ENCODE results near the gene TMUB1.
A peak's percentile ranks its signal among the peaks of the same experiment; 100 is the strongest.

Gene TMUB1

DNA sequence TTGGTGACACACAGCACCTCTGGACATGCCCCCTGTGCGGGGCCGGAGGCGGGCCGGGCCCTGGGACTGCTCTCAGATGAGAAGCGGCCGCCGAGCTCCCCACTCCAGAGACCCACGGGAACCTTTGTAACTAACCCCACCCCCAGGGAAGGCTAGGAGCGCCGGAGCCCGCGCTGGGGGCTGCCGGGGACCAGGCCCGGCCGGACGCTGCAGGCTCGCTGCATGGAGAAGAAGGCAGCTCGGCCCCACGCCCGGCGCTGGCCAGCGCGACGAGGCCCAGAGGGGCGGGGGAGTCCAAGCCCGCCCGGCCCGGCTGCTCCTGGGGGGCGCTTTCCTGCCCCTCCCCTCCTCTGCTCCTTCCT, 39.5 kb upstream of the TMUB1 start:
- DNase-seq, result no peak
- in situ Hi-C loops (cut with HindIII; ENCODE audit: low pct_ligation_motif_present, low pct_unique_long_range_greater_than_20kb, low sequenced_read_pairs), result no loop called here

DNA sequence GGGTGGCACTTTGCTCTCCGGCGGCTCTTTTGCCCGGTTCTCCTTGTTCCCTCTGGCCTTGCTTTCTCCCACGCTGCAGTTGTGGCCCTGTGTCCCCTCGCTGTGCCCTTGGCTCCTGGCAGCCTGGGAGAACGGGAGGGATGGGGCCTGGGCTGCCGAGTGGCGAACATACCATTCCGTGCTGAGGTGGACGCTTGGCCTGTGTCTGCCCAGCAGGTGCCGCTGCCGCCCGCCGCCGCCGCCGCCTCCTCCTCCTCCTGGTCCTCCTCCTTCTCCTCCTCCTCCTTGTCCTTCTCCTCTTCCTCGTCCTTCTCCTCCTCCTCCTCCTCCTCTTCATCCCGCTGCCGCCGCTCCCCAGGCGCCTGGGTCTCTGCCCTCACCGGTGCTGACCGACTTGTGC, 39.0 kb upstream of the TMUB1 start:
- in situ Hi-C loops (cut with HindIII; ENCODE audit: low pct_ligation_motif_present, low pct_unique_long_range_greater_than_20kb, low sequenced_read_pairs), result no loop called here
- DNase-seq, result no peak

DNA sequence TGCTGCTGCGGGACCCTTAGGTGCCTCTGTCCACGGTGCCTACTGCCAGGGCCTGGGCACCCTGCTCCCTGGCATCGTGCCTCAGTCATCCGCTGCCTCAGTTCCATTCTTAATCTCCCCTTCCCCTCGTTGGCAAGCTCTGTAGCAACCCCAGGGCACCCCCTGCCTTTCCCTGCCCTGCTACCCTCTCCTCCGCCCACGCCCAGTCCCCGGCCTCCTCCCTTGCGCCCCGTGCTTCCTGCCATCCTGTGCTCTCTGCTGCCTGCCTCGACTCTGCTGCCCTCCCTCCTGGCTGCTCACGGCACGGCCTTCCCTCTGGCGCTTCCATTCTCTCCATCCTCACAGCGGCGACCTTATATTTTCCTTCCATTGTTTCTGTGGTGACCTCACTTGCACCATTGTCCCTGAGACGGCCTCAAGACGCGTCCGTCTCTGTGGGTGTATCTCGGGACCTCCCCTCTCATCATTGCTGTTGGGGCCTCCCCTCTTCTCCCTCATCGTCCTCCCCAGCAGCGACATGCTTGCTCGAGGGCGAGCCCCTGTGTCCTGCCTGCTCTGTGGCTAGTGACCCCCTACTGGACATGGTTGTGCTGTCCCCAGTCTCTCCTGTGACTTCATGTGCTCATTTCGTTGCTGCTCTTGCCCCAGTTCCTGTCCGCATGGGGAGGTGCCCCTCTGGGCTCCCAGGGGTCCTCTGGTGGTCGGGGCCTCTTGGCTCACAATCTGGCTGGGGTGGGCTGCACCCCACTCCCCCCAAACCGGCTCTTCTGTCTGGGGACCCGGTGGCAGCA, 38.3 kb upstream of the TMUB1 start:
- DNase-seq, result no peak
- in situ Hi-C loops (cut with HindIII; ENCODE audit: low pct_ligation_motif_present, low pct_unique_long_range_greater_than_20kb, low sequenced_read_pairs), result no loop called here

DNA sequence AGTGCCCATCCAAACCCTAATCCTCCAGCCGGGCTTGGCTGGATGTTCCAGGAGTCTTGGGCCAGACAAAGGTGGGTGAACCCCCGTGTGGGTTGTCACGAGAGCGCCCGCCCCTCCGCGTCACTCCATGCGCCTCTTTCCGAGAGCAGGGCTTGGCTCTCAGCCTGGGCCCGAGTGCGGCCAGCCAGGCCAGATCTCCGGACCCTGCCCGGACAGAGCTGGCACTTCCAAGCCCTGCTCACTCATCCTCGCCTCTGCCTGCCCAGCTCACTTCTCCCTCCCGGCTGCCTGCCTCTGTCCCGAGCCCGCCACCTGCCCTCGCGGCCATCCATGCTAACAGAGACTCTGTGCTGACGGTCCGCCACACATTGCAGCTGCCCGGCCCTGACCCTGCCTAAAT, 37.6 kb upstream of the TMUB1 start:
- in situ Hi-C loops (cut with HindIII; ENCODE audit: low pct_ligation_motif_present, low pct_unique_long_range_greater_than_20kb, low sequenced_read_pairs), result no loop called here

DNA sequence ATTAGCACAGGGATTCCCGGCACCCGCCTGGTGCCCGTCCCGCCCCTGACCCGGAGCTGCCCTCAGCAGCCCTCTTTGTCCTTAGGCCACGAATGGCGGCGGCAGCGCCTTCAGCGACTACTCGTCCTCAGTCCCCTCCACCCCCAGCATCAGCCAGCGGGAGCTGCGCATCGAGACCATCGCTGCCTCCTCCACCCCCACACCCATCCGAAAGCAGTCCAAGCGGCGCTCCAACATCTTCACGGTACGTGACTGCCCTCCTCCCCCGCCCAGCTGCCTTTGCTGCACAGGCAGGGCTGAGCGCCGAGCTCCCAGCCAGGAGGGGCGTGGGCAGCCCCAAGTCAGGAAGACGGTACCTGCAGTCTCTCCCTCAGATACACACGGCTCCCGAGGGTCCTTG, 36.6 kb upstream of the TMUB1 start:
- no peak for DNase-seq
- in situ Hi-C loops (cut with HindIII; ENCODE audit: low pct_ligation_motif_present, low pct_unique_long_range_greater_than_20kb, low sequenced_read_pairs), result no loop called here

More for the DNA sequence above, 37.6 kb upstream of the TMUB1 start:
- no peak for DNase-seq

DNA sequence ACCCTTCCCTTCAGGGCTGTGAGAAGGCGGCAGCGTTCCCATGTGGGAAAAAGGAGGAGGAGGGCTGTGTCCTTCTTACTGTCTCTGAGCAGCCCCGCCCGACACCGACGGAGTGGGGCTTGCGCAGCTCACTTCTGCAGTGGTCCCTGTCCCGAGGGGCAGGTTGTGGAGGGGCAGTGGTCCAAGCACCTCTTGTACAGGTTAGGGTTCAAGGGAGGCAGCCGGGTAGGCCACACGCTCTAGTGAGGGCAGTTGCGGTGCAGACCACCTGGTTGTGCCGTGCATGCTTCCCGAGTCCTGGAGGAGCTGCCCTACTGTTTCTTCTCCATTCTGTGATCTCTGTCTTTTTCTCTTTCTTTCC, 35.7 kb upstream of the TMUB1 start:
- no peak for DNase-seq
- in situ Hi-C loops (cut with HindIII; ENCODE audit: low pct_ligation_motif_present, low pct_unique_long_range_greater_than_20kb, low sequenced_read_pairs), result no loop called here

DNA sequence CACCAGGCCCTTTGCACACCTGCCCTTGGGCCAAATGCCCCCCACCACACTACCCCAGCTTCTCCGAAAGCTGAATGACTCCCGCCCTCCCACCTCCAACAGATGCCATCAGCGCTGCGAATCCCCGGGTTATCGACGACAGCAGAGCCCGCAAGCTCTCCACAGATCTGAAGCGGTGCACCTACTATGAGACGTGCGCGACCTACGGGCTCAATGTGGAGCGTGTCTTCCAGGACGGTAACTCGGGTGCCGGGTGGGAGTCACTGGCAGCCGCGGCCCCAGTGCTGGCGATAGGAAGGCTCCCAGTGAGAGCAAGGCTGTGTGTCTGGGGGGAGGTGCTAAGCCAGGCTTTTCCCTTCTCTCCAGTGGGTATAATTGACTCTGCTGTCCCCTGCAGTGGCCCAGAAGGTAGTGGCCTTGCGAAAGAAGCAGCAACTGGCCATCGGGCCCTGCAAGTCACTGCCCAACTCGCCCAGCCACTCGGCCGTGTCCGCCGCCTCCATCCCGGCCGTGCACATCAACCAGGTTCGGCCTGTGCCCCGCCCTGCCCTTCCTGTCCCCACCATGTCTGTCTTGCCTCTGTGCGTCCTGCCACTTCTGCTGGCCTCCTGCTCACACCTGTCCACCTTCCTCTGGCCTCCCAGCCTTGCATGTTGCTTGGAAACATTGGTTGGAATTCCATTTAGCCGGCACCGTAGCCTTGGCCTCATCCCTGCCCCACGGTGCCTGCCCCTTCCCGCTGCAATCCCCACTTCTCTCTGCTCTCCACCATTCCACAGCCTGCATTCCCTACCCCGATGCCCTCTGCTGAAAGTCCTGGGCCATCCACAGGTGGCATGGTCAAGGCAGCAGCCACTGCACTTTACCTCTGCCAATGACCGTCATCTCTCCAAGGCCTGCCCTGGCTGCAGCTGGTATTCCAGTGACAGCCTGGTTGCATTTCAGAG, 35.1 kb upstream of the TMUB1 start:
- no peak for DNase-seq
- in situ Hi-C loops (cut with HindIII; ENCODE audit: low pct_ligation_motif_present, low pct_unique_long_range_greater_than_20kb, low sequenced_read_pairs), result no loop called here

DNA sequence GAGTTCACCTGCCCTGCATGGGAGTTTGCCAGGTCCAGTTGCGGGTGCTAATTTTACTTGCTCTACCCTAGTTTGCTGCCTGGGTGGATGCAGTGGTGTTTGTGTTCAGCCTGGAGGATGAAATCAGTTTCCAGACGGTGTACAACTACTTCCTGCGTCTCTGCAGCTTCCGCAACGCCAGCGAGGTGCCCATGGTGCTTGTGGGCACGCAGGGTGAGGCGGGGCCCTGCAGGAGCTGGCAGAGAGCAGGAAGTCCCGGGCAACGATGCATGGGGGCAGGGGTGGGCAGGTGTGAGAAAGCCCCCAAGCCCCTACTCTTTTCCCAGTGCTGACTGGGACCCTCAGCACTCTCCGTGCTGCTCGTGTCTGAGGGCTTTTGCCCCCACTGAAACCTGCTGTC, 34.3 kb upstream of the TMUB1 start:
- DNase-seq, result no peak
- in situ Hi-C loops (cut with HindIII; ENCODE audit: low pct_ligation_motif_present, low pct_unique_long_range_greater_than_20kb, low sequenced_read_pairs), result no loop called here

DNA sequence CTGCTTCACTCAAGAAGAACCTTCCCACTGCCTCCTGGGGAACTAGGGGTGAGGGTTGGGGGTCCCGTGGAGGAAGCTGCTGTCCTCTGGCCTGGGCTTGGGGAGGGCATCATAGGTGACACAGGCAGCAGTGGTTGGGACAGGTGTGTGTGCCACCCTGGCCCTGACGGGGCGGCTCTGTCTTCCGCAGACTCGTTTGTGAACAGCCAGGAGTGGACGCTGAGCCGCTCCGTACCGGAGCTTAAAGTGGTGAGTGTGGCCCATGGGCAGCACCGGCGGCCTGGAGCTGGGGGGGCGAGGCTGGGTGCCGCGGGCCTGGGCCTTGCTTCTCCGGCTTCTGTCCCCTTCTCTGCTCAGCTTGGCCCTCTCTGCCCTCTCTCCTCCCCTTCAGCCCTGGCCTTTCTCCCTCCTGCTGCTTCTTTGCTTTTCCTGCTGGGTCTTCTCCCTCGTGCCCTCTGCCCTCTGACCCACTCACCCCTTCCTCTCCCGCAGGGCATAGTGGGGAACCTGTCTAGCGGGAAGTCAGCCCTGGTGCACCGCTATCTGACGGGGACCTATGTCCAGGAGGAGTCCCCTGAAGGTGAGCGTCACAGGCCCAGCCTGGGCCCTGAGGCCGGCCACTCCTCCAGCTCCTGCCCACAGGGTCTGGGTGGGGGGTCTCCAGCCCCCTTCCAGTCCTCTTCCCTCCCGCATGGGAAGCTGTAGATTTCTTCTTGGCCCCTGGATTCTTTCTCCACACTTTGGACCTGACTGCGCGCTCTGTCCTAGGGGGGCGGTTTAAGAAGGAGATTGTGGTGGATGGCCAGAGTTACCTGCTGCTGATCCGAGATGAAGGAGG, 33.5 kb upstream of the TMUB1 start:
- no peak for DNase-seq
- in situ Hi-C loops (cut with HindIII; ENCODE audit: low pct_ligation_motif_present, low pct_unique_long_range_greater_than_20kb, low sequenced_read_pairs), result no loop called here

DNA sequence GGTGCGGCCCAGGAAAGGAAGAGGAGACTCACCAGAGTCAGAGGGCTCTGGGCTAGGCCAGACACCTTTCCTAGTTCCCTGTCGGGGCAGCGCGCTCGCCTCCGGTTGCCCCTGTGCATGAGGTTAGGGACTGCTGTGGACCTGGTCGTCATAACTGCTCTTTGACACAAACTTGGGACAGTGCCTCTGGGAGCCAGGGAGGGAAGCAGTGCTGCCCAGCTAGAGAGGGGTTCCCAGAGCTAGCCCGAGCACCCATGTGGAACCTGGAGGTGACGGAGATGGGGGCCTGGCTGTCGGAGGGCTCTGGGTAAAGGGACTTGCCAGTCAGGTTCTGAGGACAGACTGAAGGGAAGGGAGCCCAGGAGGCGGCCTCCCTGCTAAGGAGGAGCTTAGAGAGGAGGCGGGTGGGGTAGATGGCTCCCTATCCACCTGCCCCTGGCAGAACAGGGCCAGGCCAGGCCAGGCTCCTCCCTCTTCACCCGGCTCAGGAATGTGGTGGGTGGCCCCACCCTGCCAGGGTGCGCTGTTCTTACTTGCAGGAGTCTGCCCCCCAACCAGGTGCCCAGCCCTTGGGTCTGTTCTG, 32.6 kb upstream of the TMUB1 start:
- in situ Hi-C loops (cut with HindIII; ENCODE audit: low pct_ligation_motif_present, low pct_unique_long_range_greater_than_20kb, low sequenced_read_pairs), result no loop called here
- DNase-seq, result no peak

DNA sequence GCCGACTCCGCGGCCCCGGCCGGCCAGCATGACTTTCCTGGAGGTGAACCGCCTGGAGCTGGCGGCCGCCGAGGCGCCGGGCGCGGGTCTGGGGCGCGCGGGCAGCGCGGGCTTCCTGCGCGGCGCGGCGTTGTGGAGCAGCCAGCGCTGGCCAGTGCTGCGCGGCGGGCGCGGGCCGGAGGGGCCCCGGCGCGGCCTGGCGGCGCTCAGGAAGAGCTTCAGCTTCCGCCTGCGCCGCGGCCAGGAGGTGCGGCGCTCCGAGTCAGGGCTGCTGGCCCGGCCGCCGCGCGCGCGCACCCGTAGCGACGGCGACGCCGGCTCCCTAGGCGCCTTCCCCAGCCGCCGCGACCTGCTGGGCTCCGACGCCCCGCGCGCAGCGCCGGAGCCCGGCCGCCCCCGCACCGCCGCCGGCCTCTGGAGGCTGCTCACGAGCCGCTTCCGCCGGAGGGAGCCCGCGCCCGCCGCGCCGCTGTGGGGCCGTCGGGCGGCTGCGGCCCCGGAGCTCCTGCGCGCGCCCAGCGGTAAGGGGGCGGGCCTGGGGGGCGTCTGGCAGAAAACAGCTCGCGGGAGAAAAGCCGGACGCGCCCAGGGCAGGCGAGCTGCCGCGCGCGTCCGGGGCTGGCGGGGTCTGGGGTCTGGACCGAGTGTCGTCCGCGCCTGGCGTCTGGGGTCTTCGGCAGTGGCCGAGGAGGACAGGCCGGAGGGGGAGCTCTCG, 32.0 kb upstream of the TMUB1 start:
- no peak for DNase-seq

DNA sequence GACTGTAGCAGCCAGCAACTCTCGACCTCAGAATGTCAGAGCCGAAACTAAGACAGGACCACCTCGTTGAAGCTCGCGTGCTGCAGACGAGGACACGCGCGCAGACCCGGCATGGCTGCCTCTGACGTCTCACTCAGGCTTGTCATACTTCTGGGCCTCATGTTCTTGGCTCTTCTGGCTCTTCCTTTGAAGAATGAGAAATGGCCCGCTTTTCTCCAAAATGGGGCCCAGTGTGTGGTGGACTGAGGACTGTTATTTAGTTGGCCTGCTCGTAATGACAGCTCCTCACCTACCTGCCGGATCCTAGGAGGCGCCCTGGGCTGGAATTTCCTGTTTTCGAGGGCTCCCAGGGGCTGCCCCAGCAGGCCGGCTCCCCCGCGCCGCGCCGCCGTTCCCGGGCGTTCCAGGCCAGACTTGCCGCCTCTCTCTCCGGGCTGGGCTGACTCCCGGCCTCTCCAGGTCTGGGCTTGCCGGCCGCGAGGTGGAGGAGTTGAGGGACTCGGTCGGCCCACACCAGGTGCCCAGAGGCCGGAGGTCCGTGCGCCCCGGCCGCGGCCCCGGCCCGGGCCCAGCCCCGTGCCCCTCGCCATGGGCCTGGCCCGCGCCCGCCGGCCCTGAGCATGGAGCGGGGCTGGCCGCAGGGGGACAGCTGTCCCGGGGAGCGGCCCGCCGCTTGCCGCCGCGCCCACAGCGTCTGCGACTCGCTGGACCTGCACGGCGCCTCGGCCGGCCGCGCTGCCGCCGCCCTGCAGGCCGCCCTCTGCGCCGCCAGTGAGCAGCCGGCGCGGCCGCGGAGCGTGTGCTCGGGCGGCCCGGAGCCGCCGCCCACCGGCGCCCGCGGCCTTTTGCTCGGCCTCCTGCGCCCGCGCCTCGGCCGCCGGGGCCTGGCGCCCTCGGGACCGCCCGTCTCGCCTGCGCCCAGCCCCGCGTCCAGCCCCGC, 31.1 kb upstream of the TMUB1 start:
- no peak for DNase-seq
- in situ Hi-C loops (cut with HindIII; ENCODE audit: low pct_ligation_motif_present, low pct_unique_long_range_greater_than_20kb, low sequenced_read_pairs), result no loop called here

More for the DNA sequence above, 32.0 kb upstream of the TMUB1 start:
- in situ Hi-C loops (cut with HindIII; ENCODE audit: low pct_ligation_motif_present, low pct_unique_long_range_greater_than_20kb, low sequenced_read_pairs), result no loop called here

DNA sequence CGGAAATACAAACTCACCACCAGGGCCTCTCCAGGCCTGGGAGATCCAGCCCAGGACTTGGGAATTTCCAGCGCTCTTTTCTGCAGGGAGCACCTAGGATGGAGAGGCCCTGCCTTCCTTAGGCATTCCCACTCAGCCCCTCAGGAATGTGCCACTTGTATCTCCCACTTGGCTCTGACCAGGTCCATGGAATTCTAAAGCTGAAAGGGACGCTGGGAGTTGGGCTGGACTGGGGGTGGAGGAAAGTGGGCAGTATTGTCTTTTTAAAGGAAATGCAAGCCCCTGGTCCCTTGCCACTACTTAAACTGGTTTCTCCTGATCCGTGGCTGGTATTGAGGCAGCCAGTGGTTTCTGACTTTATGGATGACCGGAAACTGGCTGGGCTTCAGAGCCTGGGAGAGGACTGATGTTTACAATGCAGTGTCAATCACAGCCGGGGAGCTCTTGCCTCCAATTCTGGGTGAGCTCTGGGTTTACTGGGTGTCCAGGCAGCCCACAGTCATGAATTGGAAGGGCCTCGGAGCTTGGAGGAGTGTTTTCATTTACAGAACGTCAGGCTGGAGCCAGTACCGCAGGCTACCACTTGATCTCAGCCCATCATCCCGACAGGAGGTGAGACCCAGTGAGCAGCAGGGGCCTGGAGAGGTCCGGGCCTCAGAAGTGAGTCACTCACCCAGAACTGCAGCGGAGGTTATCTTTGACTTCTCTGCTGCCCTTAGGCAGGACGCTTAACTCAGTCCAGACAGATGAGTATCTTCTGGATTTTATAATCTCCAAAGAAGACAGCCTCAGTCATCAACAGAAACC, 30.3 kb upstream of the TMUB1 start:
- in situ Hi-C loops (cut with HindIII; ENCODE audit: low pct_ligation_motif_present, low pct_unique_long_range_greater_than_20kb, low sequenced_read_pairs), result no loop called here
- DNase-seq, result peak; percentile 96

DNA sequence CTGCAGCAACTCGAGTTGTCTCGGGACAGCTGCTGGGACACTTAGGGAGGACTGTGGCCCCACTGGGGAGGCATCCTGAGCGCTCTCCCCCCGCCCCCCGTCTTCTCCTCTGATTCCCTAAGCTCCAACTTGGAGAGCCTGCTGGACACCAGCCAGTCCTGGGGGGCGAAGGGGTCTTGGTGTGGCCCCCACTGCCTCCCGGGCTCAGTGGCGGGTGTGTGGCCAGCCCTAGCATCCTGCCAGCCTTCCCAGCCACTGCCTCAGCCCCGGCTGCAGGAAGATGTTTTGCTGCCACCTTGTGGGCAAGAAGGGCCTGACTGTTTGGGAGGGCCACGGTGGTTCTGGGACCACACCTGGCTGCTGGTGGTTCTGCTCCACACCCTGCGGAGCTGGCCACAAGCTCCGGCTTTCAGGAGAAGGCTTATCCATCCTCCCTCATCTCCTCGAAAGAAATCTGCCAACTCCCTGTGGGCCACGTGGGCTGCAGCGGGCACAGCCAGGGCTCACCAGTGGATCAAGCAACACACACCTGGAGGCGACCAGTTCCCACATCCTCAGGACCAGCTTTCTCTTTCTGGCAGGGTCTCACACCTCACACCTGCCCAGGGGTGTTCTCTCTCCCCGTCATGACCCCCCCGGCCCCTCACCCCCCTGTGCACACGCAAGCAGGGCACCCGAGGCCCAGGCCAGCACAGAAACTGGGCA, 27.8 kb upstream of the TMUB1 start:
- DNase-seq, result peak; percentile 83
- in situ Hi-C loops (cut with HindIII; ENCODE audit: low pct_ligation_motif_present, low pct_unique_long_range_greater_than_20kb, low sequenced_read_pairs), result no loop called here

DNA sequence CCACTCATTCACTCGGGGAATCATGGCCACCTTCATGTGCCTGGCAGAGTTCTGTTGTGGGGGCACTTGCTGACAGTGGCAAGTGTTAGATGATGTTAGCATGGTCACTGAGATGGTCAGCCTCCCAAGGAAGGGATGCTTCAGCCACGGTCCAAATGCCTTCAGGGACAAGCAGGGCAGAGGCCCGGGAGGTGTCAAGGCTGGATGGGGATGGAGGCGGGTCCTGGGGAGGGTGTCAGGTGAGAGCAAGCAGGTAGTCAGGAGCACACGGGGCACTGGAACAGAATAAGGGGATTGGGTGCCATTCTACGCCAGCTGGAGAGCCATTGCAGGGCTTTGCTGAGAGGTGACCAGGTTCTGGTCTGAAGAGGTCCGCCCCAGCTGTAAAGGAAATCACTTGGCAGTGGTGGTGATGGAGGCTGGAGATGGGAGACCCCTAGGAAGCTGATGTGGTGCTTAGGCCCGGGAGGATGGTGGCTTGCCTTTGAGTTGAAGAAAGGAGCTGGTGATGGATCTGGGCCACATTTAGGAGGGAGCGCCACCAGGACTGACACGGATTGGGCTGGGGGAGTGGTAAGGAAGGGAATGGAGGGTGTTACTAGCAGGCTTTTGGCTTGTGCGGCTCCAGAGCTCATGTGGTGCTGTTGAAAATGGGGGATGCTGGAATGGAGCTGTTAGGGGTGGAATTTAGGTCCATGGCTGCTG, 27.1 kb upstream of the TMUB1 start:
- in situ Hi-C loops (cut with HindIII; ENCODE audit: low pct_ligation_motif_present, low pct_unique_long_range_greater_than_20kb, low sequenced_read_pairs), result no loop called here
- no peak for DNase-seq

Measured in ACHN (cell line).